Activated CD8-positive, alpha-beta memory T cell treated with anti-CD3 and anti-CD28 coated beads, Interleukin-2, amount 50 U/mL, for 1 hour (primary cell): ENCODE results near the gene ALDH1A2.
"Not testable (repeated sequence)": the region's sequence is repeated elsewhere in the genome, so short reads cannot be mapped to it uniquely, and the experiment has no call there.

Source experiments
- DNase-seq: peaks from one replicate; pipeline ENCODE4 v3.0.0-alpha.2; 2020; ENCODE audit errors: extremely low read depth

ALDH1A2 gene

DNA sequence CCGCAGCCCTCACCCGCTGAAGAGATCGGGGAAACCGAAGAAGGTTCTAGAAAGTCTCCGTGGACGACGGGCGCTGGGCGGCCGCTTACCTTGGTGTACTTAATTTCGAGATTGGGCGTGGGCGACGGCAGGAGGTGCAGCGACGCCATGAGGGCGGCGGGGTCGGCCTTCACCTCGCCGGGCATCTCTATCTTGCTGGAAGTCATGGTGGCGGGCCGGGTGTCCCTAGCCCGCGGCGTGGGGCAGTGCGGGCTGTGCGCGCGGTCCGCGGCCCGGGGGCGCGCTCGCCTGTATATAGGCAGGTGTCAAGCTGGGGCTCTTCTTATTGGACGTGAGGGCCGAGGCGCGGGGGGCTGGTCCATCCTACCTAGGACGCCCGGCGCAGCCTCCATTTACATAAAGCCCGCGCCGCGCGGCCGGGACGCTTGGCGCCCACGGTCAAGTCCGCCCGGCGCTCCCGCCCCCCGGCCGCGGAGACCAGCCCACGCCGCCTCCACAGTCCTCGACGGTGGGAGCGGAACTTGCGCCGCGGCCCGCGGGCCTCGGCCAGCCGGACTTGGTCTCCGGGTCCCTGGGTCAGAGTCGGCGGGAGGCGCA is at the start of gene ALDH1A2:
Gene ALDH1A2 (minus strand): TSS at position 267 of the 597 bp plus-strand sequence. CDS start 61 bp downstream, at position 206.
- no peak for DNase-seq

DNA sequence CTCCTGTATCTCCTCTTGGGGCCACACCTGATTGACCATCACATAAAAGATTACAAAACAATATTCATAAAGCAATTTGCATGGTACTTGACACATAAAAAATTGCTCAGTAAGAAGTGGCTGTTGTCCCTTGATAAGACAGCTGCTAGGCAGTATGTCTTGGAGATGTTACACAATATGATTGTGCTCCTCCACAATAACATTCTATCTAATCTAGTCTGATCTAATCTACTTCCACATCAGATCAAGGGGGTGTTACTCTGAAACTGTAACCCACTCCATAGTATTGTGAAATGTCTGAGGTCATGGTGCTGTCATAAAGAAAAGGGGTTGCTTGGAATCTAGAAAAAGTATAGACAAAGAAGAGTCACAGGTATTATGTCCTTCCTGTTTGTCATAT is 49.3 kb upstream of the ALDH1A2 start:
- DNase-seq, result no peak

DNA sequence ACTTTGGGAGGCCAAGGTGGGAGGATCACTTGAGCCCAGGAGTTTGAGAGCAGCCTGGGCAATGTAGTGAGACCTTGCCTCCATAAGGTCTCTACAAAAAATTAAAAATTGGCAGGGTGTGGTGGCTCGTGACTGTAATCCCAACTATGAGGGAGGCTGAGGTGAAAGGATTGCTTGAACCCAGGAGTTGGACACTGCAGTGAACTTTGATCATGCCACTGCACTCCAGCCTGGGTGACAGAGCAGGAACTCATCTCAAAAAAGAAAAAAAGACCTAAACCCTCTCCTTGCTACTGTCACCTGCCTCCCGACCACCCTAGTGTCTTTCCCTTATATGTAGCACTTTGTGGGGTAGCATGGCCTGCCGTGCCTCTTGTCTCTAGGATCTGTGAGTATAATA is 48.9 kb upstream of the ALDH1A2 start:
- no peak for DNase-seq

DNA sequence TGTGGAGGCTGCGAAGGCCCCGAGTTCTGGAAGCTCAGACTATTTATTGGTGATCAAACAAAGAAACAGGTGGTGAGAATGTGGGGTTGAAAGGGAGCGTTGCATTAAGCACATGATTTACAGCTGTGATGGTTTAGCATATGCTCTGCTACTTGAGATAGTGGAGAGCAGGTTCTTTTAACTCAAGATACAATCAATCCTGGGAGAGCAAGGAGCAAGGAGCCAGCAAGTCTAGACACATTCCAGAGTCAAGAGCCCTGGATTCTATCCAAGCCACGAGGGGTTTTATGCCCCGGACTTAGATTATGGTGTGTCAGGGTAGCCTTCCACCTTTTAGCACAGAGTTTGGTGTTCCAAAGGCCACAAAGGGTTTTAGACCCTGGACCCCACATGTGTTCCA is 47.8 kb upstream of the ALDH1A2 start:
- not testable (repeated sequence) for DNase-seq

DNA sequence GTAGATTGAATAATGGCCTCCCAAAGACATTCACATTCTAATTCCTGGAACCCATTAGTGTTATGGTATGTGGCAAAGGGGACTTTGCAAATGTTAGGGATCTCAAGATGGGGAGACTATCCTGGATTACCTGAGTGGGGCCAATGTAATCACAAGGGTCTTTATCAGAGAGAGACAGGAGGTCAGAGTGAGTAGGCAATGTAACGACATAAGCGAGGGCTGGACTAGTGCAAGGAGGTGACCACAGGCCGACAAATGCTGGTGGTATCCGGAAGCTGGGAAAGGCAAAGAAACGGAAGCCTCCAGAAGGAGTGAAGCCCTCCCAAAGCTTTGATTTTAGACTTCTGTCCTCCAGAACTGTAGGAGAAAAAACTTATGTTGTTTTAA is 46.2 kb upstream of the ALDH1A2 start:
- DNase-seq, result no peak

DNA sequence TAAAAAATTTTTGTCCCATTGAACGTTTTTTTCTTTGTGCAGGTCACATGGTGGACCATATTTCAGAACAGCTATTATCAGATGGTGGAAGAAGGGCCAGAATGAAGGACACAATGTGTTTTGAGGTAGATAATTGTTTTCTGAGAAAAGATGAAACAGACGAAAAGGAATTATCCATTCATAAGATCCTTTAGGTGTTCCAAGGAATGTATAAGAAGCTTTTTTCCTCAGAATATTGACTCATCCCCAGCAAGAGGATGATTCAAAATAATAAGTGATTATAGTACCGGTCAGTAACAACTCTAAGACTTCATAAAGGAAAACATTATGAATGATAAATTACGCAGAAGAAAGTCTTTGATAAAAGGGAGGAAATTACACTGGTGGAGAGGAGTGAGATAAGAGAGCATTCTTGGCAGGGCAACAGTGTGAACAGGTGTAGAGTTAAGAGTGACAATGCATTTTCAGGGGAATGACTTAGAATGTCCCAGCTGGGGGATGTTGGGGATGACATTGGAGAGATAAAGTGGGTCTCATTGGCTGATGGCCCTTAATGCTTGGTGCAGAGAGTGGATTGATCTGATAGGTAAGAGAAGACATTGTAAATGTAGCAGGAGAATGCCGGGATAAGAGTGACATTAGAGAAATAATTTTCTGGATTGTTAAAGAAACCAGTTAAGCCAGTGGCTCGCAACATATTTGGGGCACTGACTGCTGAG is 45.6 kb upstream of the ALDH1A2 start:
- no peak for DNase-seq

DNA sequence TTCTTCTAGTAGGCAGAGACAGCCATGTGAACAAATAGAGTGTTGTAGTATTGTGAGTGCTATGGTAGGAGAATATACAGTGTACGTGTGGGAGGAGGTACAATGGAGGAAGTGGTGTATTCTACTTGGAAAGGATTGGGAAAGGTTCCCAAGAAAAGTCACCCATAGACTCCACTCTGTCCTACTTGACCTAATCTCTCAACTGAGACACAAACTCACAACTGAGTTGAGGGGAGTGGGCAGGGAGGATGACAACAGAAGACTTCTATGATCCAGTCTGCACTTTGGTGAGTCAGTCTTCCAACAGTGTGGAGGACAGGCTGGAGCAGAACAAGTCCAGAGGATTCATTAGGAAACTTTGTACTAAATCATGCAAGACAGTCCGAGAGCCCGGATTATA is 43.9 kb upstream of the ALDH1A2 start:
- DNase-seq, result no peak

DNA sequence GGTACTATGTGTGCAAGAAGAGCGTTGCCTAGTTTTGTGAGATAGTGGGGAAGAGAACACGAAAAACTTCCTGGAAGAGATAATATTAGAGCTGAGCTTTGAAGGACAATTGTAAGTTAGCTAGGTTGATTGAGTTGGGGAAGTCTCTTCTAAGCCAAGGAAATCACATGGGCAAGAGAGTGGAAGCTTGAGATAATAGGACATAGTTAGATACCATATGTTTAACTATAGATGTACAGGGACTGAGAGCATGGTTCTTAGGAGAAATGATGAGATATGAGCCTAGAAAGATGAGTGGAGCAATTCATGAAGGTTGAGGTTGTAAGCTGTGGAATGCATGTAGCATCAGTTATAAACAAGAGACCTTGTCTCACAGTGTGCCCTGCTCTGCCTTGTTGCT is 42.6 kb upstream of the ALDH1A2 start:
- no peak for DNase-seq

DNA sequence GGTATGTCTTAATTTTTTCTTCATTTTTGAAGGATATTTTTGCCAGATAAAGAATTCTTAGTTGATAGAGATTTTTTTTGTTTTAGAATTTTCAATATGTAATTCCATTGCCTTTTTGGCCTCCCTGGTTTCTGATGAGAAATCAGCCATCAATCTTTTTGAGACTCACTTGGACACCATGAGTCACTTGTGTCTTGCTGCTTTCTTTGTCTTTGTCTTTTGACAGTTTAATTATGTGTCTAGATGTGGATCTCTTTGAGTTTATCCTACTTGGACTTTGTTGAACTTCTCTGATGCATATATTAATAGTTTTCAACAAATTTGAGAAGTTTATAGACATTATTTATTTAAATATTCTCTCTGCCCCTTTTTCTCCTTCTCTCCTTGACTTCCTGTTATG is 38.0 kb upstream of the ALDH1A2 start:
- DNase-seq, result no peak

DNA sequence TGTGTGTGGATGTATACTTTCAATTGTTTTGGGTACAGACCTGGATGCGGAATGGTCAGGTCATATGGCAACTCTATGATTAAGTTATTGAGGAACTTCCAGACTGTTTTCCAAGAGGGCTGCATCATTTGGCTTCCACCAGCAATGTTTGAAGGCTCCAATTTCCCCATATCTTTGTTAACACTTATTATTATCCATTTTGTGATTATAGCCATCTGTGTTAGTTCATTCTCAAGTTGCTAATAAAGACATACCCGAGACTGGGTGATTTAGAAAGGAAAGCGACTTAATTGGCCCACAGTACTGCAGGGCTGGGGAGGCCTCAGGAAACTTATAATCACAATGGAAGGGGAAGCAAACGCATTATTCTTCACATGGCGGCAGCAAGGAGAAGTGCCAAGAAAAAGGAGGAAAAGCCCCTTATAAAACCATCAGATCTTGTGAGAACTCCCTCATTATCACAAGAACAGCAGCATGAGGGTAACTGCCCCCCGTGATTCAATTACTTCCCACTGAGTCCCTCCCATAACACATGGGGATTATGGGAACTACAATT is 31.1 kb upstream of the ALDH1A2 start:
- no peak for DNase-seq

DNA sequence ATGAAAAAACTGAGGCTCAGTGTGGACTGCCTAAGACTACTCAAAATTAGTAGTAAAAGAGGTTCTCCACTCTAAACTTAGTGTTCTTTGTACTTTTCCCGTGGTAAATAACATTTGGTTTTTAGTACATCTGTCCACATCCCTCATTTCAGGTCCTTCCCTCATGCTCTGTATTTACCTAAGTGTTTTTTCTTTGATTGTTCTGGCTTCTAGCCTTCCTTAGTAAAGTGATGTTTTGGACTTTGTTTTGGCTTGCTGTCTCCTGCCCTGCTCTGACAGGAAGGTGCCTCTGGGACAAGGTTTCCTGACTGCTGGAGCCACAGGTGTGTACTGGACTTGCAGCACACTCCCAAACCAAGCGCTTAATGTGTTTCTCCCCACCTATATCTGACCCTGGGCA is 29.9 kb upstream of the ALDH1A2 start:
- DNase-seq, result no peak

DNA sequence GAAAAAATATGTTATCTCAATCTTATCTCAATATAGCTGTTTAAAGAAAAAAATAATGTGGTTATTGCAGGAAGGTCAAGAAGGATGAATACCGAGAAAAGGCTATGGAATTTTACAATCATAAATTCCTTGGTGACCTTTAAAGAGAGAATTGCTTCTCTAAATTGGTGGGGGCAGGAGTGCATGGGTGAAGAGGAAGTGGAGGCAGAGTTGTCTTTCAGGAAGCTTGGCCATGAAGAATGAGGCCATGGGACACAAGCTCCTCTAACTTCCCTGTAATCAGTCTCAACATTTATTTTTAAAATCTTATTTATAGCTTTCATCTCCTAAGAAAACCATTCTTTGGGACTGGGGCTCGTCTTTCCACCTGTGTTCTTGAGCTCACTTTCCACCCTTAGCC is 22.4 kb upstream of the ALDH1A2 start:
- DNase-seq, result no peak

DNA sequence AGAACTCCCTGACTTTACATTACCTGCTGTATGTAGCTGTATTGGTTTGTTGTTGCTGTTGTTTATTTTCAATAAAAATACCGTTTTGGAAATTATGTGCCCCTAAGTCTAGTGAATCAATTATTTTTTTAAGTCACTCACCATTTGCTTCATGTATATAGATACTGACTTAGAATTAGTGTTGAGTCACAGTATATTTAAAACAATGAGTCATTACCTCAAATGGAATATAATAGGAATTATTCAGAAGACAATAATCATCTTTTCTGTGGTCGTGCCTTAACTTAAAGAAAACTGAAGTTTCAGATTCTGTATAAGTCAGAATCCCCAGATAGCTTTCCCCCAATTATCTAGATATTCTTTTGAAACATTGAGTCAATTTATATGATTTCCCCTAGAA is 21.0 kb upstream of the ALDH1A2 start:
- no peak for DNase-seq

DNA sequence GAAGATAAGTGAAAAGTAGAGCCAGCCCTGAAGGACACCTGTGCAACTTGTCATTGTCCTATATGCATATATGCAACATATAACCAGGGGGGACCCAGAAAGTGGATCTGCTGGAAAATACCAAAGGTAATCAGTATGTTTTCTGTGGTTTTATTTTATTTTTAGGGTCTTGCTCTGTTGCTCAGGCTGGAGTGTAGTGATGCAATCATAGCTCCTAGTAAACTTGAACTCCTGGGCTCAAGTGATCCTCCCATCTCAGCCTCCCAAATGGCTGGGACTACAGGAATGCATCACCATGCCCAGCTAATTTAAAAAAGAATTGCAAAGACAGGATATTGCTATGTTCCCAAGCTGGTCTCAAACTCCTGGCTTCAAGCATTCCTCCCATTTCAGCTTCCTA is 18.0 kb upstream of the ALDH1A2 start:
- no peak for DNase-seq

DNA sequence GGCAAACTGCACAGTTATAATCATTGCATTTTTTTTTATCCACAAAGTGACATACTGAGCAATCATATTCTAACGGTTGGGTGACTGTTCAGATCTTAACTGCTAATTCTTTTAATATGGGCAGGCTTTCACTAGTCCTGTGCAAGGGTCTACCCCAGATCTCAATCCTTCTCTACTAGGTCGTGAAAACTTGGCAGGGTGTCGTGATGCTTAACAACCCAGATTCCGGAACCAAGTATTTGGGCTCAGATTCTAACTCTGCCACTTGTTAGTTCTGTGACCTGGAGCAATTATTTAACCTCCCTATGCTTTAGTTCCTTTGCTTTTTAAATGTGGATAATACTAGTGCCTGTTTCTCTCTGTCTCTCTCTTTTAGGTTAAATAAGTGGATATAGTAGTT is 16.4 kb upstream of the ALDH1A2 start:
- DNase-seq, result no peak

DNA sequence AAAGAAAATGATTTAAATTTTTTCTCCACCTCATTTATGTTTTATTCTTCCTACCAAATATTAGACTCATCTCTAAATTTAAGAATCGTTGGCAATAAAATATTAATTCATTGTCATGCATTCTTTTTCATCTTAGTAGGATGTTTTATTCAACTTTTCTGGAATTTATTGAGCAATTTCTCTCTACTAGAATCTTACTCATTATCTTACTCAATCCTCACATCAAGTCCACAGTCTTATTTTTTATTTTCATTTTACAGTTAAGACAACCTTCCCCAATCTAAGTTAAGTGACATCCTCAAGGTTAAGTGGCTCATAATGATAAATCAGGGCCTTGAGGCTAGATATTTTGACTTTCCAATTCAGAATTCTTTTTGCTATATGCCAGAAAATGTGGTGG is 15.9 kb upstream of the ALDH1A2 start:
- DNase-seq, result no peak

DNA sequence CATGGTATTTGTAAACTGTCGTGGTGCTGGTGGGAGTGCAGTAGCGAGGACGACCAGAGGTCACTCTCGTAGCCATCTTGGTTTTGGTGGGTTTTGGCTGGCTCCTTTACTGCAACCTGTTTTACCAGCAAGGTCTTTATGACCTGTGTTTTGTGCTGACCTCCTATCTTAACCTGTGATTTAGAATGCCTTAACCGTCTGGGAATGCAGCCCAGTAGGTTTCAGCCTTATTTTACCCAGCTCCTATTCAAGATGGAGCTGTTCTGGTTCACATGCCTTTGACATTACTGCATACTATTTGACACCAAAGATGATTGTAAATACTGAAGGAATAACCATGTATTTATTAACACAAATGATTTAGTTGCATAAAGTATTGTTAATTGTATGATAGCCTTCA is 15.4 kb upstream of the ALDH1A2 start:
- not testable (repeated sequence) for DNase-seq

DNA sequence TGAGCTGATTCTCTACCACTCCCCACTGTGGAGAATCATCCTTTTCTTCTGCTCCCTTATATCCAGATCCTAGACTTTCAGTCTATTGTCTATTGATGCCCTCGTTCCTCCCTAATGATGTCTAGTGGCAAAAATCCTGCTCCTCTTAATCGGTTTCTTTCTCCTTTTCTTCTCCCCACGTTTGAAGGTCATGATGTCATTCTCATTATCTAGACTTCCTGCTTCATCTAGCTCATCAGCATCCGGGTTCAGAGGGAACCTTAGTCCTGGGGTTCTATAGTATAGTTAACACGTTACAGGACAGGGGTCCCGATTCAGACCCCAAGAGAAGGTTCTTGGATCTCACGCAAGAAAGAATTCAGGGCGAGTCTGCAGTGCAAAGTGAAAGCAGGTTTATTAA is 14.9 kb upstream of the ALDH1A2 start:
- no peak for DNase-seq

DNA sequence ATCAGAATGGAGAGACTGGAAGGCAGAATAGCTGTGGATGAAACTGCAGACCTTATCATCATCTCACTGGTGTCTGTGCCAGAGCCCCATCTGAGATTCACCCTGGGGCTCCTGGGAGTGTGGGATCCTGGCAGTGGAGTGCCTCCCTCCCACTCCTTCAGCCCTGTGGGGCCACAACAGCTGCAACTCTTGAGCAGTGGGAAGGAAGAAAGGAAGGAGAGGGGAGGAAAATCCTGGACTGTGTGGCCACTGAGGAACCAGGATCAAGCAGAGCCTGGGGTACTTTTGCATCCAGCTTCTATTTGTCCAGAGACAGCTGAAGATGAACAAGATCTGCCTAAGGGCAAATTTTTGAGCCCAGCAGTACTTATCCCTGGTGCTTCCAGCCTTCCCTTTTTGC is 13.1 kb upstream of the ALDH1A2 start:
- no peak for DNase-seq

DNA sequence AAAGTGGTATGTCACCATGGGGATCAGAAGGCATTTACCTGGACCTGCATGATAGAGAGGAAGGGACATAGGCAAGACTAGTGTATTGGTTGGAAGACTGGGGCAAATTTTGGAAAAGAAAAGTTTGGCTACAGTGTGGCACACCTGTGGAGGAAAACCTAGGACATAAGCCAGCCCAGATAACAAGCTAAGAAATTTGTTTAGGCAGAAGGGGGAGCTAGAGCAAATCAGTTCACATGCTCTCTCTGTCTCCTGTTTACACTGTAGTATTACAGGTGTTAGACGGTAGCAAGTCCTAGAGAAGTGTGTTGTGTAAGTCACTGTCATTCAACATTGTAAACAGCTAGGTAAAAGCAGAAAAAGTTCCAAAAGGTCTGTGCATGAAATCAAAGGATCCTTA is 11.9 kb upstream of the ALDH1A2 start:
- DNase-seq, result no peak

DNA sequence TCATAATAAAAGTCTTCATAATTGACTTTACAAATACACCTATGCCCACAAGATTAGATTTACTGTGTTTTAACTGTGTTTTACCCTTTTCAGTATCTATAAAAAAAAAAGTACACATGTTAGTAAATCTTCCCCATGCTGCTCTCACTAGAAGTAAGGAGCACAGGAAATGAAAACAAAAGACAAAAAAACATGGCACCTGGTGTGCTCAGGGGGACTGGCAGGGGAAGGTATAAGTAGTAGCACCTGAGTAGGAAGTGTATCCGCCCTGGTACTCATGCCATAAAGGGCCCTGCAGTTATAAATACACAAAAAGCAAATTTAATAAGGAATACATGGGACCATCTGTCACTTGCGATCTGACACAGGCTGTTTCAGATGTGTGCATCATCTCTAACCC is 8.9 kb upstream of the ALDH1A2 start:
- no peak for DNase-seq

DNA sequence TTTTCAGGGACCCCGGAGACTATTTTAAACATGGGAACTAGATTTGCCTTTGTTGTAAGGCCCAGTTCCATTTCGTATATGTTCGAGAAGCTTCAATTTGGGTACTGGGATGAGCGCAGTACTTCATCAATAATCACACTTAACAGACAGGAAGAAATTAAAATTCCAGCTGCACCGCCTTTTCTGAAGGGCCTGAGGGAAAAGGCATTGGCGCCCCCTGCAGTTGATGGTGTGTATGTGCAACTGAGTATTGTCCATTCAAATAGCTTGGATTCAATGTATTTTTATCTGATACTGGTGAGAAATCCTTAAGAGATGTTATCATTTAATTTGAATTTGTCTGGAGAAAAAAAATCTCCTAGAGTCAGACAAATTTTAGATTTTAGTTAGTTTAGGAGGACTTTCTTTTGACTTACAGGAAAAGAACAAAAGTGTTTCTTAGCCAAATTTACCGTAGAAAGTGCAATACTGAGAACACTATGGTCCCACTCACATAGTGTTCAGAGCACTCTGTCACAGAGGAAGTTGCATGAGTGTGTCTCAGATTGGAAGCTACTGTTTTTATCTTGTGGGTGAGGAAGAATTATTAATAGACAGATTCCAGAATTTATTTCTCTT is 5.4 kb upstream of the ALDH1A2 start:
- DNase-seq, result no peak

DNA sequence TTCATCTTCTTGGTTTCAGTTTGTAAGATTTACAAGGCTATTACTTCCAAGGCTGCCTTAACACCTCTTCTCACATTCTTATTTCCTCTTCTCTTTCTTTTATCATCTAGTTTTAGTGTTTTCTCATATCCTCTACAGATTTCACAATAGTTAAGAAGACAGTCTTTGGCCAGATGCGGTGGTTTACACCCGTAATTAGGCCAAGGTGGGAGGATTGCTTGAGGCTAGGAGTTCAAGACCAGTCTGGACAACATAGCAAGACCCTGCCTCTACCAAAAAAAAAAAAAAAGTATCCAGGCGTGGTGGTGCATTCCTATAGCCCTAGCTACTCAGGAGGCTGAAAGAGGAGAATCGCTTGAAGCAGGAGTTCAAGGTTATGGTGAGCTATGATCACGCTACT is 3.5 kb upstream of the ALDH1A2 start:
- DNase-seq, result no peak
